ENCODE measurements around the gene RBM20.

DNA sequence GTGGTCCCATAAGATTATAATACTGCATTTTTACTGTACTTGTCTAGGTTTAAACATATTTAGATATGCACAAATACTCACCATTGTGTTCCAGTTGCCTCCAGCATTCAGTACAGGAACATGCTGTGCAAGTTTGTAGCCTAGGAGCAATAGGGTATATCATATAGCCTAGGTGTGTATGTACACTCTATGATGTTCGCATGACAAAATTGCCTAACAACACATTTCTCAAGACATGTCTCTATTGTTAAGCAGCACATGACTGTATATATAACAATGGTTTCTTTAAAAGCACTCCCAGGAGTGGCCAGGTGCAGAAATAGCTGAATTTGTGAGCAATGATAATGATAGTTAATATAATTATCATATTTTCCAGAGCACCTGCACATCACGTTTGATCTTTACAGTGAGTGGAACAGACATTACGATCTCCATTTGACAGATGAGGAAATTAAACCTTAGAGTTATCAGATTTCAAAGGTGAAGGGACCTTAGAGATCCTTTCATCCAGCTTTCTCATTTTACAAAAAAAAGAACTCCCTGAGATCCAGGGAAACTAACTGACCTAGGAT is 128.4 kb downstream of the RBM20 start:
- no peak for TF ChIP-seq POLR2A (IDR thresholded peaks at IDR 0.05)
- TF ChIP-seq, protein P1, sequence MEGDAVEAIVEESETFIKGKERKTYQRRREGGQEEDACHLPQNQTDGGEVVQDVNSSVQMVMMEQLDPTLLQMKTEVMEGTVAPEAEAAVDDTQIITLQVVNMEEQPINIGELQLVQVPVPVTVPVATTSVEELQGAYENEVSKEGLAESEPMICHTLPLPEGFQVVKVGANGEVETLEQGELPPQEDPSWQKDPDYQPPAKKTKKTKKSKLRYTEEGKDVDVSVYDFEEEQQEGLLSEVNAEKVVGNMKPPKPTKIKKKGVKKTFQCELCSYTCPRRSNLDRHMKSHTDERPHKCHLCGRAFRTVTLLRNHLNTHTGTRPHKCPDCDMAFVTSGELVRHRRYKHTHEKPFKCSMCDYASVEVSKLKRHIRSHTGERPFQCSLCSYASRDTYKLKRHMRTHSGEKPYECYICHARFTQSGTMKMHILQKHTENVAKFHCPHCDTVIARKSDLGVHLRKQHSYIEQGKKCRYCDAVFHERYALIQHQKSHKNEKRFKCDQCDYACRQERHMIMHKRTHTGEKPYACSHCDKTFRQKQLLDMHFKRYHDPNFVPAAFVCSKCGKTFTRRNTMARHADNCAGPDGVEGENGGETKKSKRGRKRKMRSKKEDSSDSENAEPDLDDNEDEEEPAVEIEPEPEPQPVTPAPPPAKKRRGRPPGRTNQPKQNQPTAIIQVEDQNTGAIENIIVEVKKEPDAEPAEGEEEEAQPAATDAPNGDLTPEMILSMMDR (IDR thresholded peaks at IDR 0.05) = no peak

Measured in sigmoid colon (tissue), 3 donors.